Measurements from ENCODE around the gene NEFH.

GRCh38 chr22:29521526-29521925 is 41.5 kb downstream of the NEFH start:
- TF ChIP-seq ARNTL (CRISPR knock-in tag; IDR thresholded peaks at IDR 0.05; ENCODE audit: borderline replicate concordance, low read depth) (no peak), BACH2 (CRISPR knock-in tag; IDR thresholded peaks at IDR 0.05; ENCODE audit: borderline replicate concordance) (no peak), RARB (CRISPR knock-in tag; IDR thresholded peaks at IDR 0.05) (no peak)

All from SK-N-SH treated with all-trans-retinoic acid at 6 μM for 48 hours (cell line).